Posterior cingulate gyrus (tissue), 11 donors: Measurements from ENCODE around the gene TYW1.
"Not testable (repeated sequence)": the region's sequence is repeated elsewhere in the genome, so short reads cannot be mapped to it uniquely, and the experiment has no call there.

Source experiments
- DNase-seq, 10 donors: peaks; one replicate each; pipeline versions ENCODE4 v3.0.0 to v3.0.0-alpha.2; 2020 to 2021; ENCODE audit warnings: mixed read lengths in 3 of 10
- intact Hi-C: fragments of 100-400 bp; cut with DNase I; formaldehyde crosslinking; loops from one replicate; pipeline ENCODE4 v1.15.1; 2023

The TYW1 gene

DNA sequence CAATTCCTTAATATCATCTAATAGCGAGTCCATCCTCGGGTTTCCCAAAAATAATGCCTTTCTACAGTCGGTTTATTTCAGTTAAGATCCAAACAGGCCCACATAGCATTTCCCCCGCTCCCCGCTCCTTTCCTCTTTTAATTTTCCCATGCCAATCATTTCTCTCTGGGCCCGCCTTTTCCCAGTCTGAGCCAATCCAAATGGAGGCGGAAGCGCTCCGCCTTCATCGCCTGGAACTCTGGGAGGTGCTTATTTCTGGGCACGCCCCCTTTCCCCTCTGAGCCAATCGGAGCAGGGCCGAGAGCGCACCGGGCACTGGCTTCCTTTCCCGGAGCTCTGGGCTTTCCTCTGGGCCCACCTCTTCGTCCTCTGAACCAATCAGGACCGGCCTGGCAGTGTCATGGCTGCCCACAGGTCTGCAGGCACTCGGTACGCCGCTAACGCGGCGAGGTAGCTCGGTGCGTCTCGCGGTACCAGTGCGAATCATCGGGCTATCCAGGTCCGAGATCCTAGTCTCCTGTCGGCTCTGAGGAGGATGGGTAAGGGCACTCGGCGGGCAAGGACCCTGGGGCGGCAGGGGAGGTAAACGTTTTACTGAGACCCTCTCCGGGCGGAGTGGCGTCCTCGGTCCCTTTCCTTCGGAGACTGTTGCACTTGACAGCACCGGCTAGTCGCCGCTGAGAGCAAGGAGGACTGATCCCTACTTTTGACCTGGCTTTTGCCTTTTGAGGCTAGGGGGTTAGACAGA is at the start of gene TYW1:
TYW1 (plus strand) TSS at position 390 of the 748 bp plus-strand sequence; CDS start at position 536, 146 bp downstream.
- intact Hi-C loops, result loop anchor here (10.0 kb wide), 1 partner anchor 502 kb away; no protein-coding TSS in a partner anchor
- peak; percentile 97 to 100 (median 99) for DNase-seq

DNA sequence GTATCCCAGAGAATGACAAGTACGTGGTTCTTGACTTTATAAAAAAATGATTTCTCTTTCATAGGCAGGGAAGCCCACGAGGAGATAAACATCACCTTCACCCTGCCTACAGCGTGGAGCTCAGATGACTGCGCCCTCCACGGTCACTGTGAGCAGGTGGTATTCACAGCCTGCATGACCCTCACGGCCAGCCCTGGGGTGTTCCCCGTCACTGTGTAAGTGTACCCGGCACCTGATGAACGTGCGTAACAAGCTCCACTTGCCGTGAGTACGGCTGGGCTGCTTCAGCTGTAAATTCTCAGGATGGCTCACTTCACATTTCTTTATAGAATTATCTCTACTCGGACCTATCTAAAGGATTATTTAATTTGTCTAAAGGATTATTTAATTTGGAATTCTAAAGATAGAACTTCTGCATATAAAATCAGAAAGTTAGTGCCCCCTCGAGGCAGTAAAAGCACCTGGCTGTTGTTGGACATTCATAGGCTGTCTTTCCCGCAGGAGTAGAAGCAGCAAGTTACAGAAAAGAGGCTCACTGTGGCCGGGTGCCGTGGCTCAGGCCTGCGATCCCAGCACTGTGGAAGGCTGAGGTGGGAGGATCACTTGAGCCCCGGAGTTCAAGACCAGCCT is 48.0 kb upstream of the TYW1 start:
- intact Hi-C loops, result no loop called here
- no peak for DNase-seq

GRCh38 chr7:66950311-66950710 is 46.3 kb upstream of the TYW1 start:
- intact Hi-C loops, result no loop called here
- no peak for DNase-seq

- intact Hi-C loops, result no loop called here
- peak; percentile 42 to 96 (median 69) for DNase-seq
Measured at GRCh38 chr7:66950763-66951162, 45.9 kb upstream of the TYW1 start.

DNA sequence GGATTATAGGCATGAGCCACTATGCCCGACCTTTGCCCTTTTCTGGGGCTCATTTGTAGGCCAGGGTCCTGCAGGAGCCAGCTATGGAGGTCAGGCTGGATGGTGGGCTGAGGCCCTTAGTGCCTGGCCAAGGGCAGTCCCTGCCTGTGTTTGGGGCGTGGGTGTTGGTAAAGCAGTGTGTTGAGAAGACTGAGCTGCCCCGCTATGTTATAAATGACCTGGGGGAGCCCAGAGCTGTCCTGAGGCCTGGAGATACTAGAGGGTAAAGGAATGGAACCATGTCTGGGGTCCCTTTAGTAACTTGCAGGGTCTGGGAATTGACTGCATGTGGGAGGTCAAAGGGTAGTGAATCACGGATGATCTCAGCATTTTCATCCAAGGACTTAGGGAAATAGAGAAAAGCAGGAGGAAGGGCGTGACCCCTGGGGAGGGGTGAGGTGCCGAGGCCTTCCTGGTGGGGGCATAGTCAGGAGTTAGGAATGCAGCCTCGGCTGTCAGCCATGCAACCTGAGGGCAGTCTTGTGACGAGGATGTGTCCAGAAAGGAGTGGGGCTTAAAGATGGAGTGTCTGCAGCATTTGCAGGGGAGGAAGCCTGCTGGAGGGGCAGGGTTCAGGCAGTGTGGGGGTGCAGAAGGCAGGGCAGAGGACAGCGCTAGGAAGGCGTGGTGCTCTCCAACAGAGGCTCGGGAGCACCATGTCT is 44.1 kb upstream of the TYW1 start:
- intact Hi-C loops, result no loop called here
- peak in 1 of 10 donors; percentile 31 for DNase-seq

- intact Hi-C loops, result no loop called here
- peak in 1 of 10 donors; percentile 3 for DNase-seq
Measured at GRCh38 chr7:66953044-66953427, 43.6 kb upstream of the TYW1 start.

- intact Hi-C loops, result no loop called here
- DNase-seq, result peak in 2 of 10 donors; percentile 68 to 74
Measured at GRCh38 chr7:66957595-66958290, 38.9 kb upstream of the TYW1 start.

- DNase-seq, result peak in 1 of 10 donors; percentile 55
- intact Hi-C loops, result no loop called here
Measured at GRCh38 chr7:66958538-66959350, 37.9 kb upstream of the TYW1 start.

DNA sequence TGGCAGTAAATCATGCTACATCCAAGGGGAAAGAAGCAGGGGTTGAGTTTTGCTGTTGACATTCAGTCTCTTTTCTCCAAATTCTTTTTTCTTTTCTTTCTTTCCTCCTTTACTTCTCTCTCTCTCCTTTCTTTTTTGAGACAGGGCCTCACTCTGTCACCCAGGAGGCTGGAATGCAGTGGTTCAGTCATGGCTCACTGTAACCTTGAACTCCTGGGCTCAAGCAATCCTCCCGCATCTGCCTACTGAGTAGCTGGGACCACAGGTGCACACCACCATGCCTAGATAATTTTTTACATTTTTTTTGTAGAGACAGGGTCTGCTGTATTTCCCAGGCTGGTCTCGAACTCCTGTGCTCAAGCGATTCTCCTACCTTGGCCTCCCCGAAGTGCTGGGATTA is 36.4 kb upstream of the TYW1 start:
- intact Hi-C loops, result no loop called here
- DNase-seq, result peak in 1 of 10 donors; percentile 44

- intact Hi-C loops, result no loop called here
- DNase-seq, result peak in 1 of 10 donors; percentile 27
Measured at GRCh38 chr7:66961096-66961495, 35.5 kb upstream of the TYW1 start.

- DNase-seq, result peak in 1 of 10 donors; percentile 2
- intact Hi-C loops, result no loop called here
Measured at GRCh38 chr7:66964411-66964810, 32.2 kb upstream of the TYW1 start.

DNA sequence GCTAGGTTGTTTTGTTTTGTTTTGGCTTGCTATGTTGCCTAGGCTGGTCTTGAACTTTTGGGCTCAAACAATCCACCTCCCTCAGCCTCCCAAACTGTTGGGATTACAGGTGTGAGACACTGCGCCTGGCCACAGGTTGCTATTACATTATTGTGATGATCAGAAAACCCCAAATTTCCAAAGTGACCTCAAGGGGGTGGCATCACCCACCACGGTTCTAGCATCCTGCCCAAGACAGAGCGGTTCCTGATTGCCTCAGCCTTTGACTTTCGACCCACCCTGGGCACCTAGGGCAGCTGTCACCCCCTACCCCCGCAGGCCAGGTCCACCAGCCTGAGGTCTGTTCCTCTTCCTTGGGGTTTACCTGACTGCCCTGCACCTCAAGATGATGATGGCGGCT is 29.6 kb upstream of the TYW1 start:
- DNase-seq, result peak in 1 of 10 donors; percentile 75
- intact Hi-C loops, result no loop called here

- intact Hi-C loops, DNase-seq: not testable (repeated sequence)
Measured at GRCh38 chr7:66969001-66969400, 27.6 kb upstream of the TYW1 start.

DNA sequence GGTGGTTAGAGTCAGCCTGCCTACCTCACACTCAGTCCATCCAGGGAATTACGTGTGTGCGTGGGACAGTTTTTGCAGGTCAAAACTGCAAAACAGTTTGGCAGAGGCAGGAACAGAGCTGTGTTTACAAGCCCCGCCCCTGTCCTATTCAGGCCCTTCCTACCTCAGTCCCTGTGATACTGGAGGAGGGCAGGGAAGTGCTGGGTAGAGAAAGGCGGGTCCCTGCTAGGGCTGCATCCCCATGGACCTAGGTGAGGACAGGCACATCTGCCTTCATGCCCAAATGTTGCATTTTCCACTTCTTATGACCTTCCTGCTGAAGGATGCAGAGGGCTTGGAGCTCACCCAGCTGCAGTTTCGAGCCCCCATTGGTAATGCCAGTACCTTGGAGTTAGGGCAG is 26.3 kb upstream of the TYW1 start:
- intact Hi-C loops, result no loop called here
- no peak for DNase-seq

DNA sequence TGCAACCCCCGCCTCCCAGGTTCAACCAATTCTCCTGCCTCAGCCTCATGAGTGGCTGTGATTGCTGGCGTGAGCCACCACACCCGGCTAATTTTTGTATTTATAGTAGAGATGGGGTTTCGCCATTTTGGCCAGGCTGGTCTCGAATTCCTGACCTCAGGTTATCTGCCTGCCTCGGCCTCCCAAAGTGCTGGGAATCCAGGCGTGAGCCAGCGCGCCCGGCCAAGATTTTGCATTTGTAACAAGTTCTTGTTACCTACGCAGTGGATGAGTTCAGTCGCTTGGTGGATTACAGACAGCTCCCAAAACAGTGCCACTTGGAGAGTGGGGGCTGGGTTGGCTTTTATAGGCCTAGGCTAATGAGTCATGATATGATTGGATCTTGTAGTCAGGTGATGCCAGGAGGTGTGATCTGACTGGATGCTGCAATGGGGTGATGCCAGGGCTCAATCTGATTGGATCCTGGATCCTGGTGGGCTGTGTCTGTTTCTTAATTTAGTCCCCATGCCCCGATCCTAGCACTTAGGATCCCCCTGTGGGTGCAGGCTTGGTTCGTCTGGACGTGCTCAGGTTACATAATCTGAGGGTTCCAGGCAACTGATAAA is 21.5 kb upstream of the TYW1 start:
- peak in 1 of 10 donors; percentile 31 for DNase-seq
- intact Hi-C loops, result no loop called here

DNA sequence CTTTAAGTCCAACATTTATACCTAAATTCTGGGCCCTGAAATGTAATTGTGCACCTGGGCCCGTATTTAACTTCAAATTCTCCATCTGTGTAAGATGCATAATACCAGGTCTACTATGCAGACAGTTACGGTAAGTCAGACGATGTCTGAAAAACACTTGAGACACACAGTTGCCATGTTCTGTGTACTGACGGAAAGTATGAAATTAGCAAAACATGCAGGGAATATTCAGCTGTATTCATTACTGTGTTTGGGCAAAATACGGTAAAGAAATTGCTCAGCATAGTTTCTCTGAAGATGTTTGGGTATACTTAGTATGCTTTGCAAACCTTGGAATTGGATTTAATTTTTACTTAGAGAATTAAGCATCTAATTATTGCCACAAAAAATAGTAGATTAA is 18.3 kb upstream of the TYW1 start:
- DNase-seq, intact Hi-C loops: not testable (repeated sequence)

DNA sequence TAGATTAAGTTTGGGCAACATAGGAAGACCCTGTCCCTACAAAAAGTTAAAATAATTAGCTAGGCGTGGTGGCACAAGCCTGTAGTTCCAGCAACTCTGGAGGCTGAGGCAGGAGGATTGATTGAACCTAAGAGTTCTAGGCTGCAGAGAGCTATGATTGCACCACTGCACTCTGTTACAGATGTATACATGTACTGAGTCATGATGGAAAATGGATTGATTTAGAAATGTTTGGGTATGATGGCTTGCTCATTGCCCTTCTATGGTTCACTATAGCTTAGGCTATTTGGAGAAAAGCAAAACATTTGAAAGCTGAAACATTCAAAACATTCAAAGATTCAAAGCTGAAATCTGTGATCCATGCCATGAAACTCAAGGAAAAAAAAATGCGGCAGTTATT is 17.6 kb upstream of the TYW1 start:
- intact Hi-C loops, DNase-seq: not testable (repeated sequence)

DNA sequence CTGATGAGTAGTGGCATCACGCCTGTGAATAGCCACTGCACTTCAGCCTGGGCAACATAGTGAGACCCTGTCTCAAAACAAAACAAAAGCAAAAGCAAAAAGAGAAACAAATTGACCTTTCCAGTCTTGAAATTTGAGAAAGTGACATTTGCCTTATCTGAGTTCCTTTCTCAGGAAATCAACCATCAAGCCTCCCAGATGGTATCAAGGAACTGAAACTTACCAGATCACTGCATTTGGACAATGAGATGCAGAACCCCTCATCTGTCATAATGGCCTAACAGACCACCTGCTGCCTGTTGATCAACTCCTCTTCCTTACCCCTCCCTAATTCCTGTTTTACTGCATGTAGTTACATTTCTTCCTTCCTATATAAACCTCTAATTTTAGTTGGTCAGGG is 16.3 kb upstream of the TYW1 start:
- intact Hi-C loops, DNase-seq: not testable (repeated sequence)

DNA sequence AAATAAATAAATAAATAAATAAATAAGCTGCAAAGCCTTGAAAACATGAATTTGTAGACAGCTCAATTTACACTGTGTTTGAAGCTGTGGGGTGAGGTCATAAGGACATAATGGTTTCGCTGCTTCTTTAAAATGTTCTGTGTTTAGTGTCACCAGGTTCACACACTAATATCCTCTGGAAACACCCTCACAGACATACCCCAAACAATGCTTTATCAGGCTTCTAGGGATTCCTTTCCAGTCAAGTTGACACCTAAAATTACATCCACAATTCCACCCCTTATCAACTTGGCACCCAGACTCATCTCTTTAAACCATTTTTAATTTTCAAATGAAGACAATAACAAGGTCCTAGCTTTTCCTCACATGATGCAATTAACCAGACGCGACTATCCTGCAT is 7.1 kb upstream of the TYW1 start:
- DNase-seq, intact Hi-C loops: not testable (repeated sequence)
